ENCODE measurements around the gene AMACR. TPM values are rescaled to one million over a fixed set of nuclear protein-coding genes. Genes with fewer than 3 reads are reported as not detected.
A peak's percentile ranks its signal among the peaks of the same experiment; 100 is the strongest.

AMACR gene
- polyA plus RNA-seq, 1 donor from 2014 or later = 28.5 TPM

DNA sequence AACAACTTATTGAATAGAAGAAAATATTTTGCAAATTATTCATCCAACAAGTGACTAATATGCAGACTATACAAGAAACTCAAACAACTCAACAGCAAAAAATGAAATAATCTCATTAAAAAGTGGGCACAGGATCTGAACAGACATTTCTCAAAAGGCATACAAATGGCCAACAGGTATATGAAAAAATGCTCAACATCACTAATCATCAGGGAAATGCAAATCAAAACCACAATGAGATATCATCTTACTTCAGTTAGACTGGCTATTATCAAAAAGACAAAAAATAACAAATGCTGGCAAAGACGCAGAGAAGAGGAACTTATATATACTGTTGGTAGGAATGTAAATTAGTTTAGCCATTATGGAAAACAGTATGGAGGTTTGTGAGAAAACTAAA is 1.8 kb upstream of the AMACR start:
- H3K27ac ChIP-seq (ENCODE audit: low read length) = no peak overlapping the region
- H3K79me2 ChIP-seq (replicated peaks; ENCODE audit: insufficient read depth, low read length) = peaks cover 4% of the 10 kb centered on the region
- TF ChIP-seq SMC3 (conservative IDR thresholded peaks at IDR 0.05; ENCODE audit: poor library complexity) (no peak), TAF1 (IDR thresholded peaks at IDR 0.05; ENCODE audit: low read depth) (no peak), EP300 (conservative IDR thresholded peaks at IDR 0.05; ENCODE audit: poor library complexity, severe bottlenecking) (no peak), EZH2 (IDR thresholded peaks at IDR 0.05; ENCODE audit: borderline replicate concordance, insufficient read depth, low read length, poor library complexity, severe bottlenecking) (no peak), POLR2AphosphoS5 (IDR thresholded peaks at IDR 0.05) (no peak), RAD21 (conservative IDR thresholded peaks at IDR 0.05) (no peak), MXI1 (conservative IDR thresholded peaks at IDR 0.05; ENCODE audit: poor library complexity, severe bottlenecking) (no peak)
- TF ChIP-seq, protein P1, sequence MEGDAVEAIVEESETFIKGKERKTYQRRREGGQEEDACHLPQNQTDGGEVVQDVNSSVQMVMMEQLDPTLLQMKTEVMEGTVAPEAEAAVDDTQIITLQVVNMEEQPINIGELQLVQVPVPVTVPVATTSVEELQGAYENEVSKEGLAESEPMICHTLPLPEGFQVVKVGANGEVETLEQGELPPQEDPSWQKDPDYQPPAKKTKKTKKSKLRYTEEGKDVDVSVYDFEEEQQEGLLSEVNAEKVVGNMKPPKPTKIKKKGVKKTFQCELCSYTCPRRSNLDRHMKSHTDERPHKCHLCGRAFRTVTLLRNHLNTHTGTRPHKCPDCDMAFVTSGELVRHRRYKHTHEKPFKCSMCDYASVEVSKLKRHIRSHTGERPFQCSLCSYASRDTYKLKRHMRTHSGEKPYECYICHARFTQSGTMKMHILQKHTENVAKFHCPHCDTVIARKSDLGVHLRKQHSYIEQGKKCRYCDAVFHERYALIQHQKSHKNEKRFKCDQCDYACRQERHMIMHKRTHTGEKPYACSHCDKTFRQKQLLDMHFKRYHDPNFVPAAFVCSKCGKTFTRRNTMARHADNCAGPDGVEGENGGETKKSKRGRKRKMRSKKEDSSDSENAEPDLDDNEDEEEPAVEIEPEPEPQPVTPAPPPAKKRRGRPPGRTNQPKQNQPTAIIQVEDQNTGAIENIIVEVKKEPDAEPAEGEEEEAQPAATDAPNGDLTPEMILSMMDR (IDR thresholded peaks at IDR 0.05; ENCODE audit: poor library complexity, severe bottlenecking) = no peak
- TF ChIP-seq, protein P2, sequence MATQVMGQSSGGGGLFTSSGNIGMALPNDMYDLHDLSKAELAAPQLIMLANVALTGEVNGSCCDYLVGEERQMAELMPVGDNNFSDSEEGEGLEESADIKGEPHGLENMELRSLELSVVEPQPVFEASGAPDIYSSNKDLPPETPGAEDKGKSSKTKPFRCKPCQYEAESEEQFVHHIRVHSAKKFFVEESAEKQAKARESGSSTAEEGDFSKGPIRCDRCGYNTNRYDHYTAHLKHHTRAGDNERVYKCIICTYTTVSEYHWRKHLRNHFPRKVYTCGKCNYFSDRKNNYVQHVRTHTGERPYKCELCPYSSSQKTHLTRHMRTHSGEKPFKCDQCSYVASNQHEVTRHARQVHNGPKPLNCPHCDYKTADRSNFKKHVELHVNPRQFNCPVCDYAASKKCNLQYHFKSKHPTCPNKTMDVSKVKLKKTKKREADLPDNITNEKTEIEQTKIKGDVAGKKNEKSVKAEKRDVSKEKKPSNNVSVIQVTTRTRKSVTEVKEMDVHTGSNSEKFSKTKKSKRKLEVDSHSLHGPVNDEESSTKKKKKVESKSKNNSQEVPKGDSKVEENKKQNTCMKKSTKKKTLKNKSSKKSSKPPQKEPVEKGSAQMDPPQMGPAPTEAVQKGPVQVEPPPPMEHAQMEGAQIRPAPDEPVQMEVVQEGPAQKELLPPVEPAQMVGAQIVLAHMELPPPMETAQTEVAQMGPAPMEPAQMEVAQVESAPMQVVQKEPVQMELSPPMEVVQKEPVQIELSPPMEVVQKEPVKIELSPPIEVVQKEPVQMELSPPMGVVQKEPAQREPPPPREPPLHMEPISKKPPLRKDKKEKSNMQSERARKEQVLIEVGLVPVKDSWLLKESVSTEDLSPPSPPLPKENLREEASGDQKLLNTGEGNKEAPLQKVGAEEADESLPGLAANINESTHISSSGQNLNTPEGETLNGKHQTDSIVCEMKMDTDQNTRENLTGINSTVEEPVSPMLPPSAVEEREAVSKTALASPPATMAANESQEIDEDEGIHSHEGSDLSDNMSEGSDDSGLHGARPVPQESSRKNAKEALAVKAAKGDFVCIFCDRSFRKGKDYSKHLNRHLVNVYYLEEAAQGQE (IDR thresholded peaks at IDR 0.05; ENCODE audit: borderline replicate concordance) = no peak
- H3K4me3 ChIP-seq (ENCODE audit: low read length) = no peak overlapping the region
- no peak overlapping the region for H3K9ac ChIP-seq (ENCODE audit: low read length)
- no peaks in the 10 kb centered on the region for H3K9me3 ChIP-seq (ENCODE audit: low read length)
- no peak overlapping the region for H3K4me2 ChIP-seq (ENCODE audit: low read length)
- no peaks in the 10 kb centered on the region for H3K36me3 ChIP-seq (ENCODE audit: insufficient read depth, low read length)
- H4K20me1 ChIP-seq (ENCODE audit: insufficient read depth) = no peaks in the 10 kb centered on the region
- no peaks in the 10 kb centered on the region for H3K9me2 ChIP-seq (ENCODE audit: insufficient read depth, low read length)
- H2AFZ ChIP-seq (ENCODE audit: low read depth, low read length) = no peak overlapping the region
- no peaks in the 10 kb centered on the region for H3K27me3 ChIP-seq (ENCODE audit: insufficient read depth, low read depth, low read length)
- H3F3A ChIP-seq (ENCODE audit: insufficient read depth, low read length, poor library complexity, severe bottlenecking) = peaks cover 11% of the 10 kb centered on the region

DNA sequence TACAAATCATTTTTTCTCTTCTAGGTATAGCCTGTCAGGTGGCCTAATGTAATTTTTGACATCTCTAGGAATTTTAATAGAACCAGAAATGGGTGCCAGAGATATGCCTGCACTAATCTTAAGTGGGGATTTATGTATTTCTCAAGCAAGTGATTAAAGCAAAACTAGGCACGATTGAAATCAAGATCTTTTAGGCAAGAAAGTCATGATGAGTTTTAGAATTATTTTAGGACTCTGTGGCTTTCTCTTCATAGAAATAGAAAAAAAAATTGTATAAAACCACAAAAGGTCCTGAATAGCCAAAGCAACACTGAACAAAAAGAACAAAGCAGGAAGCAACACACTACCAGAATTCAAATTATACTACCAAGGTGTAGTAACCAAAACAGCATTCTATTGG is 952 bp upstream of the AMACR start:
- H3K4me3 ChIP-seq (ENCODE audit: low read length) = peak overlapping the region; percentile 89
- H3K9me2 ChIP-seq (ENCODE audit: insufficient read depth, low read length) = no peaks in the 10 kb centered on the region
- peak overlapping the region; percentile 96 for H3K27ac ChIP-seq (ENCODE audit: low read length)
- TF ChIP-seq, protein P1 (IDR thresholded peaks at IDR 0.05; ENCODE audit: poor library complexity, severe bottlenecking) = no peak
- TF ChIP-seq TAF1 (IDR thresholded peaks at IDR 0.05; ENCODE audit: low read depth) (no peak), EP300 (conservative IDR thresholded peaks at IDR 0.05; ENCODE audit: poor library complexity, severe bottlenecking) (no peak), MXI1 (conservative IDR thresholded peaks at IDR 0.05; ENCODE audit: poor library complexity, severe bottlenecking) (no peak), POLR2AphosphoS5 (IDR thresholded peaks at IDR 0.05) (no peak), RAD21 (conservative IDR thresholded peaks at IDR 0.05) (no peak), SMC3 (conservative IDR thresholded peaks at IDR 0.05; ENCODE audit: poor library complexity) (no peak), EZH2 (IDR thresholded peaks at IDR 0.05; ENCODE audit: borderline replicate concordance, insufficient read depth, low read length, poor library complexity, severe bottlenecking) (no peak)
- TF ChIP-seq, protein P2 (IDR thresholded peaks at IDR 0.05; ENCODE audit: borderline replicate concordance) = no peak
- H3K4me2 ChIP-seq (ENCODE audit: low read length) = peak overlapping the region; percentile 87
- peak overlapping the region; percentile 88 for H2AFZ ChIP-seq (ENCODE audit: low read depth, low read length)
- no peaks in the 10 kb centered on the region for H3K27me3 ChIP-seq (ENCODE audit: insufficient read depth, low read depth, low read length)
- no peaks in the 10 kb centered on the region for H3K9me3 ChIP-seq (ENCODE audit: low read length)
- H4K20me1 ChIP-seq (ENCODE audit: insufficient read depth) = no peaks in the 10 kb centered on the region
- peaks cover 4% of the 10 kb centered on the region for H3K79me2 ChIP-seq (replicated peaks; ENCODE audit: insufficient read depth, low read length)
- no peaks in the 10 kb centered on the region for H3K36me3 ChIP-seq (ENCODE audit: insufficient read depth, low read length)
- peak overlapping the region; percentile 84 for H3K9ac ChIP-seq (ENCODE audit: low read length)
- H3F3A ChIP-seq (ENCODE audit: insufficient read depth, low read length, poor library complexity, severe bottlenecking) = peaks cover 11% of the 10 kb centered on the region
